HG03280 (cell line): ENCODE measurements around the gene RADIL.

Experiments used
- ATAC-seq: cut with Tn5 transposase; IDR thresholded peaks from one replicate; pipeline ENCODE4 v1.9.1; 2021; ENCODE audit warnings: mild to moderate bottlenecking, moderate library complexity; ENCODE audit not compliant: unreplicated experiment

Gene RADIL

GRCh38 chr7:4832711-4833110, 50.8 kb downstream of the RADIL start:
- ATAC-seq: no peak

- ATAC-seq: no peak
Measured at GRCh38 chr7:4831723-4832495, 51.6 kb downstream of the RADIL start.

GRCh38 chr7:4830176-4830575, 53.3 kb downstream of the RADIL start:
- ATAC-seq: no peak

- no peak for ATAC-seq
Measured at GRCh38 chr7:4828720-4829383, 54.7 kb downstream of the RADIL start.

GRCh38 chr7:4825081-4825480, 58.4 kb downstream of the RADIL start:
- no peak for ATAC-seq

- no peak for ATAC-seq
Measured at GRCh38 chr7:4824120-4824775, 59.3 kb downstream of the RADIL start.

GRCh38 chr7:4823441-4824119, 59.9 kb downstream of the RADIL start:
- ATAC-seq: no peak

- ATAC-seq: no peak
Measured at GRCh38 chr7:4822677-4823076, 60.8 kb downstream of the RADIL start.

GRCh38 chr7:4820967-4821471, 62.5 kb downstream of the RADIL start:
- ATAC-seq: no peak

- ATAC-seq: no peak
Measured at GRCh38 chr7:4820405-4820966, 63.0 kb downstream of the RADIL start.

- no peak for ATAC-seq
Measured at GRCh38 chr7:4819560-4820404, 63.7 kb downstream of the RADIL start.

GRCh38 chr7:4818000-4818794, 65.3 kb downstream of the RADIL start:
- no peak for ATAC-seq

GRCh38 chr7:4817178-4817901, 66.2 kb downstream of the RADIL start:
- no peak for ATAC-seq

GRCh38 chr7:4816419-4817080, 67.0 kb downstream of the RADIL start:
- no peak for ATAC-seq

- no peak for ATAC-seq
Measured at GRCh38 chr7:4815609-4816418, 67.7 kb downstream of the RADIL start.

- ATAC-seq: no peak
Measured at GRCh38 chr7:4815121-4815520, 68.4 kb downstream of the RADIL start.

- no peak for ATAC-seq
Measured at GRCh38 chr7:4814433-4814832, 69.1 kb downstream of the RADIL start.
